H9 (cell line): ENCODE results near the gene LGALS14. TPM values are rescaled to one million over a fixed set of nuclear protein-coding genes. Genes with fewer than 3 reads are reported as not detected.

Experiments
- DNase-seq: peaks from one replicate; pipeline ENCODE4 v3.0.0-alpha.2; 2017
- H2AFZ ChIP-seq: one replicate; pipeline ENCODE4 v1.6.1; 2013; ENCODE audit warnings: mild to moderate bottlenecking, low read length, control low read depth, moderate library complexity
- H2AK5ac ChIP-seq: 2 replicates; pipeline ENCODE4 v1.6.1; 2013; ENCODE audit warnings: low read length, control low read depth, mixed read lengths; ENCODE audit not compliant: insufficient read length
- H2BK120ac ChIP-seq: one replicate; pipeline ENCODE4 v1.6.1; 2013; ENCODE audit warnings: low read depth, mild to moderate bottlenecking, low read length, control low read depth, inconsistent platforms; ENCODE audit not compliant: poor library complexity, severe bottlenecking
- H2BK12ac ChIP-seq: 2 replicates; pipeline ENCODE4 v1.6.1; 2013; ENCODE audit warnings: low read length, control low read depth, mixed read lengths, low read depth; ENCODE audit not compliant: insufficient read length
- H2BK15ac ChIP-seq: 2 replicates; pipeline ENCODE4 v1.6.1; 2013; ENCODE audit warnings: low read depth, low read length, control low read depth
- H2BK20ac ChIP-seq: one replicate; pipeline ENCODE4 v1.6.1; 2013; ENCODE audit warnings: low read depth, mild to moderate bottlenecking, low read length, control low read depth, inconsistent platforms; ENCODE audit not compliant: poor library complexity, severe bottlenecking
- H2BK5ac ChIP-seq: 2 replicates; pipeline ENCODE4 v1.6.1; 2013; ENCODE audit warnings: low read length, control low read depth, mixed read lengths; ENCODE audit not compliant: insufficient read length
- H3K14ac ChIP-seq: 2 replicates; pipeline ENCODE4 v1.6.1; 2013; ENCODE audit warnings: low read length, control low read depth; ENCODE audit not compliant: insufficient read depth
- H3K18ac ChIP-seq: 2 replicates; pipeline ENCODE4 v1.6.1; 2013; ENCODE audit warnings: low read depth, mild to moderate bottlenecking, mixed read lengths, low read length, control low read depth; ENCODE audit not compliant: insufficient read length
- H3K23ac ChIP-seq: 2 replicates; pipeline ENCODE4 v1.6.1; 2013; ENCODE audit warnings: low read length, control low read depth, mixed read lengths, low read depth; ENCODE audit not compliant: insufficient read length
- H3K23me2 ChIP-seq: 2 replicates; pipeline ENCODE4 v1.6.1; 2013; ENCODE audit warnings: low read depth, mild to moderate bottlenecking, mixed read lengths, low read length, control low read depth; ENCODE audit not compliant: insufficient read length, poor library complexity, severe bottlenecking
- H3K27ac ChIP-seq: 2 replicates; pipeline ENCODE4 v1.5.1; 2013; ENCODE audit warnings: low read length, control low read depth, mixed read lengths, low read depth; ENCODE audit not compliant: insufficient read length
- H3K27me3 ChIP-seq: 2 replicates; pipeline ENCODE4 v1.6.1; 2013; ENCODE audit warnings: low read length, control low read depth, inconsistent platforms; ENCODE audit not compliant: insufficient read depth
- H3K4ac ChIP-seq: 2 replicates; pipeline ENCODE4 v1.6.1; 2013; ENCODE audit warnings: low read depth, mild to moderate bottlenecking, control low read depth, inconsistent platforms, low read length, moderate library complexity
- H3K4me1 ChIP-seq: 2 replicates; pipeline ENCODE4 v1.6.1; 2013; ENCODE audit warnings: low read length, control low read depth, inconsistent platforms; ENCODE audit not compliant: insufficient read depth
- H3K4me2 ChIP-seq: 2 replicates; pipeline ENCODE4 v1.6.1; 2013; ENCODE audit warnings: low read length, control low read depth, mixed read lengths; ENCODE audit not compliant: insufficient read length, insufficient read depth
- H3K56ac ChIP-seq: 2 replicates; pipeline ENCODE4 v1.6.1; 2013; ENCODE audit warnings: low read depth, mild to moderate bottlenecking, mixed read lengths, low read length, control low read depth; ENCODE audit not compliant: insufficient read length
- H3K79me1 ChIP-seq: 2 replicates; pipeline ENCODE4 v1.6.1; 2013; ENCODE audit warnings: low read depth, mild to moderate bottlenecking, moderate library complexity, low read length, control low read depth, inconsistent platforms; ENCODE audit not compliant: insufficient read depth, poor library complexity, severe bottlenecking
- H3K79me2 ChIP-seq: 2 replicates; pipeline ENCODE4 v1.6.1; 2013; ENCODE audit warnings: low read length, control low read depth, inconsistent platforms; ENCODE audit not compliant: insufficient read depth
- H3K9ac ChIP-seq: 2 replicates; pipeline ENCODE4 v1.6.1; 2013; ENCODE audit warnings: low read length, control low read depth, mixed read lengths; ENCODE audit not compliant: insufficient read length; ENCODE audit errors: extremely low read depth
- H3K9me3 ChIP-seq: one replicate; pipeline ENCODE4 v1.6.1; 2013; ENCODE audit warnings: low read depth, low read length, inconsistent platforms; ENCODE audit not compliant: control insufficient read depth
- H3T11ph ChIP-seq: one replicate; pipeline ENCODE4 v1.6.1; 2013; ENCODE audit warnings: mild to moderate bottlenecking, low read length, control low read depth, inconsistent platforms
- H4K20me1 ChIP-seq: one replicate; pipeline ENCODE4 v1.6.1; 2013; ENCODE audit not compliant: control insufficient read depth, insufficient read length, insufficient read depth
- H4K5ac ChIP-seq: 2 replicates; pipeline ENCODE4 v1.6.1; 2013; ENCODE audit warnings: low read depth, mild to moderate bottlenecking, mixed read lengths, low read length, control low read depth; ENCODE audit not compliant: insufficient read length
- H4K8ac ChIP-seq: replicated peaks from 2 replicates; pipeline ENCODE4 v1.6.1; 2013; ENCODE audit warnings: low read length, control low read depth, mixed read lengths, low read depth; ENCODE audit not compliant: insufficient read length
- H4K91ac ChIP-seq: 2 replicates; pipeline ENCODE4 v1.6.1; 2013; ENCODE audit warnings: low read depth, mild to moderate bottlenecking, moderate library complexity, mixed read lengths, low read length, control low read depth; ENCODE audit not compliant: insufficient read length
- H3K27ac Mint-ChIP-seq, 3 experiments: 2 replicates in 2 of 3; 3 replicates in 1 of 3; pipeline ENCODE4 v1.8.0; 2020 to 2021; ENCODE audit warnings: mixed read lengths in 3 of 3, mild to moderate bottlenecking in 1 of 3, moderate library complexity in 1 of 3
- H3K27me3 Mint-ChIP-seq: 2 replicates; pipeline ENCODE4 v1.8.0; 2021; ENCODE audit warnings: low read depth, mild to moderate bottlenecking, moderate library complexity, mixed read lengths
- H3K36me3 Mint-ChIP-seq, 3 experiments: 2 replicates in 2 of 3; 3 replicates in 1 of 3; pipeline ENCODE4 v1.8.0; 2020 to 2021; ENCODE audit warnings: low read depth in 3 of 3, mixed read lengths in 3 of 3; ENCODE audit not compliant: insufficient read depth in 1 of 3
- H3K4me1 Mint-ChIP-seq, 2 experiments: 2 replicates each; pipeline ENCODE4 v1.8.0; 2020; ENCODE audit warnings: mixed read lengths in 2 of 2
- H3K4me3 Mint-ChIP-seq, 2 experiments: 2 replicates in 1 of 2; 3 replicates in 1 of 2; pipeline ENCODE4 v1.8.0; 2020 to 2021; ENCODE audit warnings: mild to moderate bottlenecking in 2 of 2, mixed read lengths in 2 of 2, moderate library complexity in 1 of 2
- H3K9me3 Mint-ChIP-seq, 2 experiments: 2 replicates in 1 of 2; 3 replicates in 1 of 2; pipeline ENCODE4 v1.8.0; 2020; ENCODE audit warnings: mild to moderate bottlenecking in 2 of 2, mixed read lengths in 2 of 2, moderate library complexity in 1 of 2
- WGBS: extraction: QIAGEN DNeasy Blood & Tissue Kit; methylation state at CpG from one replicate; pipeline ENCODE4 v1.1.7; 2013; ENCODE audit warnings: missing lambda C conversion rate, low lambda C conversion rate, mixed read lengths; ENCODE audit not compliant: insufficient read length; ENCODE audit errors: extremely low coverage; 5-methylcytosine and 5-hydroxymethylcytosine counted together
- total RNA-seq: library from RNA; stranded (reverse); gene quantifications from 2 replicates; pipeline ENCODE4 v1.2.1, GENCODE V29; 2021
- TF ChIP-seq, protein P1 (sequence below): fragments of 200-600 bp; sonication (generic); conservative IDR thresholded peaks from 3 replicates; pipeline ENCODE4 v1.8.0; 2021; ENCODE audit warnings: antibody characterized with exemption, mild to moderate bottlenecking

Gene LGALS14
- total RNA-seq, 1 experiment from 2014 or later: not detected

DNA sequence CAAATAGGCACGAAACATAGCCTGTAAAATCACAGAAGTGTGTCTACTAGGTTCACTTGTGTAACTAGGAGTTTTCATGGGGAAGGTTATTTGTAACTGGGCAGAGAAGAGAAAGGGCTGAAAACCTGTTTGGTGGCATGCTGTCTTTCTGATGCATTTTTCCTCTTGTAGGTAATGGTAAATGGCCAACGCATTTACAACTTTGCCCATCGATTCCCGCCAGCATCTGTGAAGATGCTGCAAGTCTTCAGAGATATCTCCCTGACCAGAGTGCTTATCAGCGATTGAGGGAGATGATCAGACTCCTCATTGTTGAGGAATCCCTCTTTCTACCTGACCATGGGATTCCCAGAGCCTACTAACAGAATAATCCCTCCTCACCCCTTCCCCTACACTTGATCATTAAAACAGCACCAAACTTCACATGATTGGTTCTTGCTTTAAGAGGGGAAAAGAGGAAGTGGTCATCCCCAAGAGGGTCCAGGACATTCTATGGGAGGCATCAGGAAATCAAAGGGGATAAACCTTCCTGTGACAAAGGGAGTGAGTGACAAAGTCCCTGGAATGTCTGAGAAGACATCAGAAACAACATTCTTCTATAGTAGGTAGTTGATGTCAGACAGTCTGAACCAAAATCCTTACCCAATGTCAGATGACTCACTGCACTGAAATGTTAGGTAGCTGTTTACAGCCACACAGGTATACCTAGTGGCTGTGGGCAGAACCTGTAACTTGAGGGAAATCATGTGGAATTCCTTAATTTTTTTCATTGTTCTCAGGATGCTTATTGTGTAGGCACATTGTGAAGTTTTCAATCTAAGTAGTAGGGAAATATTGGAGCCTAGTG, 5.0 kb downstream of the LGALS14 start:
- H3K27ac ChIP-seq: no peak overlapping the region
- H4K91ac ChIP-seq: no peak overlapping the region
- no peak overlapping the region for H2AK5ac ChIP-seq
- Mint-ChIP-seq H3K4me3 (no peak overlapping the region), H3K9me3 (peaks cover 3 to 5% of the 10 kb centered on the region in 2 experiments; a peak in 4 of 5 replicates), H3K36me3 (no peaks in the 10 kb centered on the region; a peak in 1 of 7 replicates), H3K27ac (no peak overlapping the region), H3K4me1 (peaks cover 0 to 2% of the 10 kb centered on the region in 2 experiments; a peak in 1 of 4 replicates), H3K27me3 (peaks cover 2% of the 10 kb centered on the region; the same call in 1 of the 2 replicates)
- no peak overlapping the region for H2BK20ac ChIP-seq
- H2AFZ ChIP-seq: no peak overlapping the region
- no peak overlapping the region for H3T11ph ChIP-seq
- no peak overlapping the region for H4K8ac ChIP-seq
- no peak overlapping the region for H4K5ac ChIP-seq
- no peaks in the 10 kb centered on the region for H3K4me1 ChIP-seq
- no peak for DNase-seq
- H2BK12ac ChIP-seq: no peak overlapping the region
- TF ChIP-seq, protein P1, sequence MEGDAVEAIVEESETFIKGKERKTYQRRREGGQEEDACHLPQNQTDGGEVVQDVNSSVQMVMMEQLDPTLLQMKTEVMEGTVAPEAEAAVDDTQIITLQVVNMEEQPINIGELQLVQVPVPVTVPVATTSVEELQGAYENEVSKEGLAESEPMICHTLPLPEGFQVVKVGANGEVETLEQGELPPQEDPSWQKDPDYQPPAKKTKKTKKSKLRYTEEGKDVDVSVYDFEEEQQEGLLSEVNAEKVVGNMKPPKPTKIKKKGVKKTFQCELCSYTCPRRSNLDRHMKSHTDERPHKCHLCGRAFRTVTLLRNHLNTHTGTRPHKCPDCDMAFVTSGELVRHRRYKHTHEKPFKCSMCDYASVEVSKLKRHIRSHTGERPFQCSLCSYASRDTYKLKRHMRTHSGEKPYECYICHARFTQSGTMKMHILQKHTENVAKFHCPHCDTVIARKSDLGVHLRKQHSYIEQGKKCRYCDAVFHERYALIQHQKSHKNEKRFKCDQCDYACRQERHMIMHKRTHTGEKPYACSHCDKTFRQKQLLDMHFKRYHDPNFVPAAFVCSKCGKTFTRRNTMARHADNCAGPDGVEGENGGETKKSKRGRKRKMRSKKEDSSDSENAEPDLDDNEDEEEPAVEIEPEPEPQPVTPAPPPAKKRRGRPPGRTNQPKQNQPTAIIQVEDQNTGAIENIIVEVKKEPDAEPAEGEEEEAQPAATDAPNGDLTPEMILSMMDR: no peak
- H2BK120ac ChIP-seq: no peak overlapping the region
- H2BK15ac ChIP-seq: no peak overlapping the region
- no peaks in the 10 kb centered on the region for H3K79me1 ChIP-seq
- no CpG with 5 or more reads among the region's 5 CpGs for WGBS
- no peak overlapping the region for H3K14ac ChIP-seq
- H3K23ac ChIP-seq: no peak overlapping the region
- no peaks in the 10 kb centered on the region for H3K79me2 ChIP-seq
- H2BK5ac ChIP-seq: no peak overlapping the region
- no peaks in the 10 kb centered on the region for H3K9me3 ChIP-seq
- no peak overlapping the region for H3K18ac ChIP-seq
- H3K27me3 ChIP-seq: no peaks in the 10 kb centered on the region
- no peaks in the 10 kb centered on the region for H3K23me2 ChIP-seq
- H3K56ac ChIP-seq: no peak overlapping the region
- no peaks in the 10 kb centered on the region for H4K20me1 ChIP-seq
- H3K4me2 ChIP-seq: no peak overlapping the region
- H3K9ac ChIP-seq: no peak overlapping the region
- H3K4ac ChIP-seq: no peak overlapping the region
